GM12801 (cell line): ENCODE measurements around the gene ELF4.

ENCODE experiments used
- CTCF ChIP-seq: IDR thresholded peaks from one replicate; pipeline ENCODE4 v1.5.1; 2011; ENCODE audit warnings: control low read depth; ENCODE audit not compliant: insufficient read length; ENCODE audit errors: extremely low read depth

The ELF4 gene

GRCh38 chrX:130080791-130081367 lies 29.4 kb downstream of the ELF4 start:
- TF ChIP-seq CTCF, result no peak

GRCh38 chrX:130079824-130080406 lies 30.4 kb downstream of the ELF4 start:
- no peak for TF ChIP-seq CTCF

GRCh38 chrX:130075777-130076176 lies 34.5 kb downstream of the ELF4 start:
- TF ChIP-seq CTCF, result no peak

GRCh38 chrX:130072345-130072740 lies 38.0 kb downstream of the ELF4 start:
- no peak for TF ChIP-seq CTCF

- TF ChIP-seq CTCF, result no peak
These were observed 38.5 kb downstream of the ELF4 start for GRCh38 chrX:130071611-130072344.

GRCh38 chrX:130066975-130067615 lies 43.2 kb downstream of the ELF4 start:
- no peak for TF ChIP-seq CTCF

GRCh38 chrX:130060122-130061069 lies 49.9 kb downstream of the ELF4 start:
- TF ChIP-seq CTCF, result no peak
